HCT116 (cell line): ENCODE data around the gene CYBRD1. TPM values are rescaled to one million over a fixed set of nuclear protein-coding genes. Genes with fewer than 3 reads are reported as not detected.

ENCODE experiments used
- ATAC-seq: fragments of 200-7000 bp; cut with Tn5 transposase; 2 replicates; pipeline ENCODE4 v1.9.1; 2020; ENCODE audit warnings: mild to moderate bottlenecking, moderate library complexity
- BruUV-seq: library from RNA; stranded (reverse); fragments of 400-500 nt; replicated peaks from 2 replicates; lab custom pipeline; 2021; lab: Mats Ljungman, UMichigan
- CTCF ChIA-PET: fragments of 300-600 bp; sonication (Branson Sonifier 250); formaldehyde crosslinking; loops from one replicate; lab custom pipeline; 2021; ENCODE audit warnings: antibody characterized with exemption; lab: Charles Lee
- POLR2A ChIA-PET: fragments of 300-600, 350-600 bp; sonication (Branson Sonifier 250); formaldehyde crosslinking; loops from one replicate; lab custom pipeline; 2021; ENCODE audit warnings: antibody characterized with exemption; lab: Charles Lee
- RAD21 ChIA-PET, 2 experiments: fragments of 300-600 bp; sonication (Branson Sonifier 250); formaldehyde crosslinking; loops; one replicate each; lab custom pipeline; 2023; ENCODE audit warnings: low total read pairs in 2 of 2; ENCODE audit not compliant: uncharacterized antibody in 2 of 2, unreplicated experiment in 2 of 2, low non-redundant PET in 1 of 2; lab: Charles Lee
- DNase-seq: peaks from one replicate; pipeline ENCODE4 v3.0.0-alpha.2; 2010; ENCODE audit warnings: low read depth, low spot score
- H2AFZ ChIP-seq: fragments of 200-600 bp; shearing (Covaris generic), sonication (generic); 2 replicates; pipeline ENCODE4 v1.6.1; 2017; ENCODE audit warnings: low read depth, mixed run types, mixed read lengths, antibody characterized with exemption, low read length; ENCODE audit not compliant: poor library complexity, severe bottlenecking
- H3K27ac ChIP-seq: 2 replicates; pipeline ENCODE4 v1.5.1; 2012; ENCODE audit warnings: low read depth, low read length
- H3K27me3 ChIP-seq: fragments of 200-600 bp; sonication (generic); 2 replicates; pipeline ENCODE4 v1.6.1; 2016; ENCODE audit warnings: mixed run types, low read length, mixed read lengths; ENCODE audit not compliant: insufficient read depth
- H3K36me3 ChIP-seq, 2 experiments: fragments of 200-500 bp in 1 of 2; fragments of 200-600 bp in 1 of 2; sonication (Bioruptor generic) in 1 of 2; sonication (generic) in 1 of 2; 2 replicates each; pipeline versions ENCODE4 v1.5.1 to v1.6.1; 2014 to 2016; ENCODE audit warnings: low read length in 2 of 2, inconsistent platforms in 1 of 2, mixed read lengths in 1 of 2, mixed run types in 1 of 2; ENCODE audit not compliant: insufficient read depth in 2 of 2, control insufficient read depth in 1 of 2
- H3K4me1 ChIP-seq, 2 experiments: fragments of 200-600 bp in 1 of 2; sonication (generic) in 1 of 2; 2 replicates each; pipeline versions ENCODE4 v1.5.1 to v1.6.1; 2012 to 2017; ENCODE audit warnings: low read length in 2 of 2, inconsistent platforms in 1 of 2, mild to moderate bottlenecking in 1 of 2, mixed read lengths in 1 of 2, mixed run types in 1 of 2, moderate library complexity in 1 of 2; ENCODE audit not compliant: insufficient read depth in 2 of 2, control insufficient read depth in 1 of 2
- H3K4me2 ChIP-seq: fragments of 200-600 bp; sonication (generic); 2 replicates; pipeline ENCODE4 v1.6.1; 2017; ENCODE audit warnings: mixed run types, low read length, mixed read lengths
- H3K4me3 ChIP-seq, 2 experiments: fragments of 200-600 bp in 1 of 2; sonication (generic) in 1 of 2; replicated peaks in 1 of 2; 2 replicates each; pipeline ENCODE4 v1.5.1; 2011 to 2016; ENCODE audit warnings: low read length in 2 of 2, control low read depth in 1 of 2, low read depth in 1 of 2, mild to moderate bottlenecking in 1 of 2, mixed read lengths in 1 of 2, mixed run types in 1 of 2
- H3K79me2 ChIP-seq: fragments of 200-600 bp; sonication (generic); 2 replicates; pipeline ENCODE4 v1.6.1; 2017; ENCODE audit warnings: mild to moderate bottlenecking, mixed run types, low read length, moderate library complexity, mixed read lengths; ENCODE audit not compliant: insufficient read depth
- H3K9ac ChIP-seq: fragments of 200-600 bp; sonication (generic); 2 replicates; pipeline ENCODE4 v1.6.1; 2016; ENCODE audit warnings: low read length, mixed read lengths
- H3K9me2 ChIP-seq: fragments of 200-600 bp; sonication (generic), shearing (Covaris generic); 2 replicates; pipeline ENCODE4 v1.6.1; 2017; ENCODE audit warnings: mixed run types, mild to moderate bottlenecking, moderate library complexity; ENCODE audit not compliant: insufficient read depth
- H3K9me3 ChIP-seq, 2 experiments: fragments of 200-500 bp in 1 of 2; fragments of 200-600 bp in 1 of 2; sonication (Bioruptor generic) in 1 of 2; sonication (generic) in 1 of 2; 2 replicates each; pipeline ENCODE4 v1.6.1; 2014 to 2017; ENCODE audit warnings: low read length in 2 of 2, mixed read lengths in 2 of 2, inconsistent platforms in 1 of 2, low read depth in 1 of 2, mild to moderate bottlenecking in 1 of 2, mixed run types in 1 of 2, moderate library complexity in 1 of 2; ENCODE audit not compliant: control insufficient read depth in 1 of 2, insufficient read depth in 1 of 2
- H4K20me1 ChIP-seq: fragments of 200-600 bp; sonication (generic), shearing (Covaris generic); 2 replicates; pipeline ENCODE4 v1.6.1; 2017; ENCODE audit warnings: mixed run types, mild to moderate bottlenecking, moderate library complexity; ENCODE audit not compliant: insufficient read depth
- CBX3 ChIP-seq: IDR thresholded peaks from 2 replicates; pipeline ENCODE4 v1.6.1; 2012; ENCODE audit warnings: low read depth
- EGR1 ChIP-seq: IDR thresholded peaks from 2 replicates; pipeline ENCODE4 v1.6.1; 2012; ENCODE audit warnings: low read depth
- ELF1 ChIP-seq: IDR thresholded peaks from 2 replicates; pipeline ENCODE4 v1.6.1; 2012; ENCODE audit warnings: low read depth, borderline replicate concordance
- EZH2 ChIP-seq: fragments of 200-600 bp; sonication (generic); IDR thresholded peaks from 2 replicates; pipeline ENCODE4 v1.6.1; 2017; ENCODE audit warnings: antibody characterized with exemption, mixed run types
- EZH2phosphoT487 ChIP-seq: fragments of 200-600 bp; IDR thresholded peaks from 2 replicates; pipeline ENCODE4 v1.6.1; 2018; ENCODE audit warnings: antibody characterized with exemption, borderline replicate concordance
- FOSL1 ChIP-seq: IDR thresholded peaks from 2 replicates; pipeline ENCODE4 v1.6.1; 2012; ENCODE audit warnings: low read depth
- POLR2A ChIP-seq: IDR thresholded peaks from 2 replicates; pipeline ENCODE4 v1.7.0; 2011; ENCODE audit warnings: borderline replicate concordance; ENCODE audit not compliant: insufficient read depth, insufficient read length; ENCODE audit errors: extremely low read depth
- POLR2AphosphoS5 ChIP-seq: IDR thresholded peaks from 2 replicates; pipeline ENCODE4 v1.6.1; 2011; ENCODE audit warnings: mild to moderate bottlenecking, low read depth, low read length, moderate library complexity
- SIN3A ChIP-seq: IDR thresholded peaks from 2 replicates; pipeline ENCODE4 v1.6.1; 2012; ENCODE audit warnings: low read depth
- SRF ChIP-seq: IDR thresholded peaks from 2 replicates; pipeline ENCODE4 v1.6.1; 2012; ENCODE audit warnings: low read depth
- YY1 ChIP-seq: IDR thresholded peaks from 2 replicates; pipeline ENCODE4 v1.6.1; 2011; ENCODE audit warnings: low read length, low read depth, moderate library complexity, mild to moderate bottlenecking; ENCODE audit not compliant: insufficient replicate concordance; ENCODE audit errors: extremely low read depth
- intact Hi-C: fragments of 100-400 bp; cut with micrococcal nuclease; formaldehyde crosslinking; loops from 2 replicates; pipeline ENCODE4 v1.10.0; 2022
- total RNA-seq: library from RNA; stranded (reverse); gene quantifications from one replicate; pipeline ENCODE4 v1.2.1, GENCODE V29; 2021; ENCODE audit not compliant: unreplicated experiment
- TF ChIP-seq, protein P1 (sequence below), 3 experiments: fragments of 200-600 bp in 1 of 3; sonication (generic) in 1 of 3; IDR thresholded peaks in 2 of 3; conservative IDR thresholded peaks in 1 of 3; 2 replicates each; pipeline ENCODE4 v1.5.1; 2012 to 2017; ENCODE audit warnings: low read depth in 2 of 3, low read length in 2 of 3, antibody characterized with exemption in 1 of 3, borderline replicate concordance in 1 of 3, control low read depth in 1 of 3, mild to moderate bottlenecking in 1 of 3, mixed read lengths in 1 of 3, mixed run types in 1 of 3, moderate library complexity in 1 of 3; ENCODE audit not compliant: insufficient read depth in 1 of 3
- TF ChIP-seq, protein P2 (sequence below): IDR thresholded peaks from 2 replicates; pipeline ENCODE4 v1.6.1; 2012

Gene CYBRD1
- total RNA-seq, 1 experiment from 2014 or later, result 14.9 TPM

DNA sequence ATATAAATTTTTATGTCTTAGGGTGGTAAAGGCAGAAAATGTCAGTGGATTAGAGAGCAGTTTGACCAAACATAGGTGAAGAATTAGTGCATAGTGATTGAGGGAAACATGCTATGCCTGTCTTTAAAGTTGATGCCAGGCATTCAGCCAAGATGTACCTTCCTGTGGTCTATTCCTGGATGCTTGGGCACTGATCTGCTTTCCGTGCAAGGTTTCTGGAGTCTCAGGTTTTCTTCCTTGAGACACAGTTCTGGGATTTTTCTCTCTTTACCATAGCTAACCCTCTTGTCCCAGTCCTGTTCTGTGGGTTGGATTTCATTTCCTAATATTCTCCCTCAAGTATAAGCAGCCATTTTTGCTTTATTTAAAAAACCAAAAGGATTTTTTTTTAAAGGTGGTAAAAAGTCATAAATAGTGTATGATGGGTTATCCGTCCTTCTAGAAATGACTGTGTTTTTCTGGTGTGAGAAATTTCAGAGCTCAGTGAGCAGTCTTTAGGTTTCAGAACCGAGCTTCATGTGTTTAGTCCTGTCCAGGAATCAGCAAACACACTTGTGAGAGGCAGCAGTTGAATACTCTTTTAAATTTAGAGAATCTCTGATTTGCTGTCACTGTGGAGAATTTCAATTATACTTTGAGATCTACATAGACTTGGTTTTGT lies 43.0 kb upstream of the CYBRD1 start:
- Histone ChIP-seq H2AFZ (no peak overlapping the region), H3K4me3 (no peak overlapping the region), H3K36me3 (no peaks in the 10 kb centered on the region), H4K20me1 (no peaks in the 10 kb centered on the region), H3K4me2 (no peak overlapping the region), H3K9me2 (no peaks in the 10 kb centered on the region), H3K4me1 (no peaks in the 10 kb centered on the region), H3K9me3 (no peaks in the 10 kb centered on the region), H3K27me3 (no peaks in the 10 kb centered on the region), H3K79me2 (no peaks in the 10 kb centered on the region), H3K27ac (no peak overlapping the region), H3K9ac (no peak overlapping the region)
- POLR2A ChIA-PET, result no interaction called here
- DNase-seq, result no peak
- BruUV-seq, result no TSS peak
- ATAC-seq, result no peak
- intact Hi-C loops, result no loop called here
- RAD21 ChIA-PET, result no interaction called here
- TF ChIP-seq YY1 (no peak), CBX3 (no peak), FOSL1 (no peak), SIN3A (no peak), EZH2phosphoT487 (no peak), SRF (no peak), EZH2 (no peak), POLR2AphosphoS5 (no peak), ELF1 (no peak), EGR1 (no peak), POLR2A (no peak)
- TF ChIP-seq, protein P1, sequence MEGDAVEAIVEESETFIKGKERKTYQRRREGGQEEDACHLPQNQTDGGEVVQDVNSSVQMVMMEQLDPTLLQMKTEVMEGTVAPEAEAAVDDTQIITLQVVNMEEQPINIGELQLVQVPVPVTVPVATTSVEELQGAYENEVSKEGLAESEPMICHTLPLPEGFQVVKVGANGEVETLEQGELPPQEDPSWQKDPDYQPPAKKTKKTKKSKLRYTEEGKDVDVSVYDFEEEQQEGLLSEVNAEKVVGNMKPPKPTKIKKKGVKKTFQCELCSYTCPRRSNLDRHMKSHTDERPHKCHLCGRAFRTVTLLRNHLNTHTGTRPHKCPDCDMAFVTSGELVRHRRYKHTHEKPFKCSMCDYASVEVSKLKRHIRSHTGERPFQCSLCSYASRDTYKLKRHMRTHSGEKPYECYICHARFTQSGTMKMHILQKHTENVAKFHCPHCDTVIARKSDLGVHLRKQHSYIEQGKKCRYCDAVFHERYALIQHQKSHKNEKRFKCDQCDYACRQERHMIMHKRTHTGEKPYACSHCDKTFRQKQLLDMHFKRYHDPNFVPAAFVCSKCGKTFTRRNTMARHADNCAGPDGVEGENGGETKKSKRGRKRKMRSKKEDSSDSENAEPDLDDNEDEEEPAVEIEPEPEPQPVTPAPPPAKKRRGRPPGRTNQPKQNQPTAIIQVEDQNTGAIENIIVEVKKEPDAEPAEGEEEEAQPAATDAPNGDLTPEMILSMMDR (IDR thresholded peaks at IDR 0.05 in 2 of 3, conservative IDR thresholded peaks at IDR 0.05 in 1 of 3; ENCODE audit: borderline replicate concordance in 1 of 3, insufficient read depth in 1 of 3, low read depth in 2 of 3, low read length in 2 of 3), result no peak
- TF ChIP-seq, protein P2, sequence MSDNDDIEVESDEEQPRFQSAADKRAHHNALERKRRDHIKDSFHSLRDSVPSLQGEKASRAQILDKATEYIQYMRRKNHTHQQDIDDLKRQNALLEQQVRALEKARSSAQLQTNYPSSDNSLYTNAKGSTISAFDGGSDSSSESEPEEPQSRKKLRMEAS, result no peak
- CTCF ChIA-PET, result no interaction called here
